Limb (tissue), 2 donors: ENCODE results near the gene CDH9.

ENCODE experiments used
- DNase-seq, 2 donors: peaks; one replicate each; pipeline ENCODE4 v3.0.0-alpha.2; 2016; ENCODE audit errors: extremely low spot score in 2 of 2

CDH9 gene, protein sequence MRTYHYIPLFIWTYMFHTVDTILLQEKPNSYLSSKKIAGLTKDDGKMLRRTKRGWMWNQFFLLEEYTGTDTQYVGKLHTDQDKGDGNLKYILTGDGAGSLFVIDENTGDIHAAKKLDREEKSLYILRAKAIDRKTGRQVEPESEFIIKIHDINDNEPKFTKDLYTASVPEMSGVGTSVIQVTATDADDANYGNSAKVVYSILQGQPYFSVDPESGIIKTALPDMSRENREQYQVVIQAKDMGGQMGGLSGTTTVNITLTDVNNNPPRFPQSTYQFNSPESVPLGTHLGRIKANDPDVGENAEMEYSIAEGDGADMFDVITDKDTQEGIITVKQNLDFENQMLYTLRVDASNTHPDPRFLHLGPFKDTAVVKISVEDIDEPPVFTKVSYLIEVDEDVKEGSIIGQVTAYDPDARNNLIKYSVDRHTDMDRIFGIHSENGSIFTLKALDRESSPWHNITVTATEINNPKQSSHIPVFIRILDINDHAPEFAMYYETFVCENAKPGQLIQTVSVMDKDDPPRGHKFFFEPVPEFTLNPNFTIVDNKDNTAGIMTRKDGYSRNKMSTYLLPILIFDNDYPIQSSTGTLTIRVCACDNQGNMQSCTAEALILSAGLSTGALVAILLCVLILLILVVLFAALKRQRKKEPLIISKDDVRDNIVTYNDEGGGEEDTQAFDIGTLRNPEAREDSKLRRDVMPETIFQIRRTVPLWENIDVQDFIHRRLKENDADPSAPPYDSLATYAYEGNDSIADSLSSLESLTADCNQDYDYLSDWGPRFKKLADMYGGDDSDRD

DNA sequence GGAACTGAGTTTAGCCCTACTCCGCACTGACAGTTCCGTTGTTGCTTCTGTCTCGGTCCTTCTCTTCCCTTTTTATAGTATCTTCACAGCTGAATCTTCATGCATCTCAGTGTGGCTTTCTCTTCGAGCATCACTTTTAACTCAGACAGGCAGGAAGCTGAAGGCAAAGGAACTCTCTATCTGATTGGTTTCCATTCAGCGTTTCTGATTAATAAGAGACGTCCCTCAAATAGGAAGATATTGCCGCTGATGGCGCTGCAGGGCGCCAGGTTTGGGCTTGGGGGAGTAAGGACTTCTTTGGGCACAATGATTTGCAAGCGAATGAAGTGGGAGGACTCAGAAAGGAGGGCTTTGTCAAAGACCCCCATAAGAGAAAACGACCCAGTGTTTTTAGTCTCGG lies at the start of gene CDH9:
Gene CDH9 (minus strand): TSS at position 111 of the 400 bp plus-strand sequence. CDS start 50,253 bp downstream, outside the sequence.
- DNase-seq: peak in 1 of 2 donors; percentile 29

DNA sequence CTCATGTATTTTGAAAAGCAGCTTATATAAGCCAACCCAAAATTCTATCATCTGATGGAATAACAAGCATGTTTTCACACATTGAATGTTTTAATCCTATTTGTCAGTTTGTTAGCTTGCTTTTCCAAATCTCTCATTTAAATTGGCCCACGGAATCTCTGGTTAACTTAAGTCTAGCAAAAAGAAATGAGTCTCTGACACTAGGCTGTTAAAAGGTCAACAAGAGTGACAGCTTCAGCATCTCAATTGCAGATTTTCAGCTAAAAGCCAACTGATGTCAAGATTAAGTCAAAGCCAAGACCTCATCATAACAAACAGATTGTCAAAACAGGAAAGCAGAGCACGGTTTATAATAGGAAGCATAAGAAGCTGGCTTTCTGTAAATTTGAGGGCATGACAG lies 49.4 kb upstream of the CDH9 start:
- no peak for DNase-seq

DNA sequence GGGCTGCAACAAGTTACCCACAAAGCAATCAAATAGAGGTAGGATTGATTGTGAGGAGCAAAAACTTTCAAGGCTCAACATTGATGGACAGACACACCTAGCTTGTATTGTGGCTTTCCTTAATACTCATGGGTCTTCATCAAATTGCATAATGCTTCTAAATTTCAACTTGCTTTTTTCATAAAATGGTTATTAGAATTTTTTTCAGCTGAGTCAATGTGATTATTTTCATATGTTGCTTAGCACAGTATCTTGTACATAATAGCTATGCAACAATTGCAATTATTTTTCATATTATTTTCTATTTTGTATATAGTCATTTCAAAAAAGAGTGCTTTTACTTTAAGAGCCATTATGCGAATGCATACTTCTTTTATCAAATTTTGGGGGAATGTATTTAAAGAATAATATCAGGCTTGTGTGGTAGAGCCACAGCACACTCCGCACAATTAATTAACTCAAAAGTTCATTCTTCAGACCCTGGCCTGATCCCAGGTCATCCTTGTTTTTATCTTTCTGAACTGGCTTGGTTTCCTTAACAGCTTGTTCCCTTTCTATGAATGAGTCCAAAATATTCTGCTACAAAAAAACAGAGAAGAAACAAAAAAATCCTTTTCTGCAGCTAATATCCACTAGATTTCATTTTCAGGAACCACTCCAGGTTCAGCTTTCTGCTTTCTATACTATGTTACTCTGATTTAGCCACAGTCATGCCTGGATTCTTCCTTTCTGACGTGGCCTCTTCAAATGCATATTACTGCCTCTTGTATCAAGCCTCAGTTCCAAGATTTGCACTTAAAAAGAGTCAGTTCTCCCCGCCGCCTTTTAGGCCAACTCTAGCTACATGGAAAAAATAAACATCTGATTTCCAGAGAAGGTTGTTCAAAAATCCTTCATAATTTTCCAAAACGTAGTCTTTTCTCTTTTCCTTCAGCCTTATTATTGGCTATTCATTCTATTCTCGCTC lies 45.3 kb upstream of the CDH9 start:
- no peak for DNase-seq

DNA sequence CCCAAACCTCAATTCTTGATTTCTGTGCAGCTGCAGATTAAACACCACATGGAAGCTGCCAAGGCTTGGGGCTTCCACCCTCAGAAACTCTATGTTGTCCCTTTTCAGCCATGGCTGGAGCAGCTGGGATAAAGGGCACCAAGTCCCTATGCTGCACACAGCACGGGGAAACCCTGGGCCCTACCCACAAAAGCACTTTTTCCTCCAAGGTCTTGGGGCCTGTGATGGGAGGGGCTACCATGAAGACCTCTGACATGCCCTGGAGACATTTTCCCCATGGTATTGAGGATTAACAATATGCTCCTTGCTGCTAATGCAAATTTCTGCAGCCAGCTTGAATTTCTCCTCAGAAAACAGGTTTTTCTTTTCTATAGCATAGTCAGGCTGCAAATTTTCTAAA lies 41.8 kb upstream of the CDH9 start:
- no peak for DNase-seq

DNA sequence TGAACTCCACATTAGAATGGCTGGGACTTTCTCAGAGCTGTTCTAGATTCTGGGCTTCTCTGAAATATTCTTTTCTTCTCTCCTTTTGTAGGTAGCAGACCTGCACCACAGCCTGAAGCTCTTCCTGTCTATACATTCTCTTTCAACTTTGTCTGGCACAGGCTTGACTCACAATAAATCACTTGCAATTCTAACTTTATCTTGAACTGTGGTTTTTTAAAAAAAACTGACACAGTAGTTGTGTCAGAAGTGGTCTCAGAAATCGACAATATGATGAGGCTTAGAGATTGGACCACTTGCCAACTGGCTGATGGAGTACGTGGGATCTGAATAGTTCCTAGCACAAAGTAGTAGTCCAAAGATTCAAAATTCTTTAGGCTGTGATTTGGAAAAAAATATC lies 24.1 kb upstream of the CDH9 start:
- no peak for DNase-seq

DNA sequence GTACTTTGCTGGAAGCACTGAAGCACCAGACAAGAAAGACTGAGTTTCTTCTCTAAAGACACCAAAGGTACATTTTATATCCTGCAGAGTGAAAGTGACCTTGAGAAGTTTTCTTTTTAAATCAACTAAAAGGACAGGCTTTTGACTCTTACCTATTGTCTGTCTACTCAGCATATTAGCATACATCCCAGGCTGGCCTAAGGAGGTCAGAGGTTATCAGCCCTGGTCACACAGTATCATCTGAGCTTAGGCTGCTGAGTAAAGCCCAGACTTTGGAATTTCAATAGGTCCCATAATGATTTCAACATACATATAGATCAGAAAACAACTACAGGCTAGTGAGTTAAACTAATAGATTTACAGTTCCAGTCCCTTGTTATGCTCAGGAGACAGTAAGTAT lies 10.1 kb upstream of the CDH9 start:
- DNase-seq: no peak

DNA sequence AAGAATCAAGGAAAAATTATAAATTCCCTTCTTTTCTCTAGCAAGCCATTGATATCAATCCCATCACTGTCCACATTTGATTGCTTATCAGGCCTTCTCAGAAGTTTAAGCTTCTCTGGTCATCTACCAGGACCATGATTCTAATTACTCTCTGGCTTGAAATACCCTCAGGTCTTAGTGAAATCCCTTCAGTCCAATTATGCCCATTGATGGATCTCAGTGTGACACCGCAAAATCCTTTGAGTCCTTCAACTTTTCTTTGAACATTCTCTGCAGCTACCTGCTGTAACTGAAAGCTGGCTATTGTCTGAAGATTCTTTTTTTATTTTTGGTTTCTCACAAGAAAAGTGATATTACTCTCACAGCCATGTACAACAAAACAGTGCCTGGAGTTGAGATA lies 3.0 kb upstream of the CDH9 start:
- DNase-seq: no peak

DNA sequence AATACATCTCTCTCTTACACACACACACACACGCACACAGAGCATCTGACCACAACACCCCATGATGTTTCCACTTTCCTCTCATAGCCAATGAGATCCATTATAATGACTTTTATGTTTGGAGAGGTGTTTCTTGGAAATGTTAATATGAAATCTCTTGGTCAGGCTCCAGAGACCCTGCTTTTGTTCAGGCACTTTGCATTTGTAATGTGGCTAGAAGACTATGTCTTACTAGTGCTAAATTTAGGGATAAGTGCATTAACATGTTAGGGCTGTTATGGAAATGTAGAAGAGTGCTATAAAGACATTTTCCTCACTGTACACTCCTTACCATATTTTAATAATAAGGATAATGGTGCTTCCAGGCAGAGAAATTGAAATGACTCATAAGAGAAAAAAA lies 3.8 kb downstream of the CDH9 start:
- DNase-seq: no peak

DNA sequence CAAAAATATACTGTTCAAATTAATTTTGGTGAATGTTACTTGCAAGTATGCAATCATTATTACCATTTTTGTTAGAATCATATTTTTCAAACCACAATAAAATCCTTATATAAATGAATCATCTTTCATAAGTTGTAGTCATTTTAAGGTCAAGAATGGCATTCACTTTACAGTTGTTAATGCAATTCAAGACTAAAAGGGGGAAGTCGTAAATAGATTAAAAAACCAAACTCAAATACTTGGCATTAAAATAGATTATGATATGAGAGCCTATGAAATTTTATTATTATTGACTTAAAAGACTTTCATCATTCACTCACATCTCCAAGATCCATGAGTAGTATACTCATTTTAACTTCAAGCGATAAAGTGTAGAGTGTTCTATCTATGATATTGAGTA lies 11.6 kb downstream of the CDH9 start:
- no peak for DNase-seq

DNA sequence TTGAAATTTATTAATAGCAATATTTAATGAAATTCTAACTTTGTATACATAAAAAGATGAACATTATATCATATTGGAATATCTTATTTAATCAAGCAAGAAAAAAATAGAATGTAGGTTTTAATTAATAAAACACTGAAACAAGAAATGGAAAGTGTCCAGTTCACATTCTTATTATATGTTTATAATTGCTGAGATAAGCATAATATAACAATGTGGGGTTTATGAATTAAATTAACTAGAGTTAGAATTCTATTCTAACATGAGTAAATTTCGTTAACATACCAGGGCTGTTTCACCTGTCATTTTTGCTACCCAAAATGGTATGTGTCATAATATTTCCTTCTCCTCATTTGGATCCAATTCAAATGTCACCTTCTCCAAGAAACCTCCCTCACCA lies 12.3 kb downstream of the CDH9 start:
- DNase-seq: no peak

DNA sequence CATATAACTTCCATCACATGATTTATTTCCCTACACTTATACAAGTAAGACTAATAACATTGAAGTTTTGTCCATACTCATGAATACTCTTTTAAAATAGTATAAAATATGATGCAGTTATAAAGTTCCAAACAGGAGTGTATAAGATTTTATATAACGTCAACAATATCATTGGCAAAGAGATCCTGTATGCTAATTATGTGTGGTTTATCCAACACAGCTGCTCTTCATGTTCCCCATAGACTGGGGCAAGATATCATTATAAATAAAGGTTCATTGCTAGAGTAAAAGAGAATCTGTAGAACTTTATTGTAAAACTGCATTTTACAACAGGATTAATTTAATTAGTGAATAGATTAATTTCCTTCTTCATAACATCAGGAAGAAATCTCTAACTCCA lies 16.9 kb downstream of the CDH9 start:
- DNase-seq: no peak

DNA sequence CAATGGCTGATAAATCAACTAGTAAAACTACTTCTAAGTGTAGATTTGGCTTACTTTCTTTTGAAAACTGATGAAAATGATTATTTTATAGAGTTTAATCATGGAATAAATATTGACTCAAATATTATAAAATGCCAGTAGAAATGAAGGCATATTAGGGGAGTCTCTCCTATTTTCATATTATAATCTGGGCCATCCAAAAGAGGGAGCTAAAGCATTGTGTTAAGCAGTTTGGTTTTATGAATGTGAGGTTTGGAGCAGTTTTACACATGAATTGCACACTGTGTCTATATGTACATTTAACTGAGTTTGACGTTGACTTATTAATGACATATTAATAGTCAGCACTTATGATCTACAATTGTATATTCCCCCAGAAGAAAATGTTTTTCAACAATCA lies 17.4 kb downstream of the CDH9 start:
- peak in 1 of 2 donors; percentile 25 for DNase-seq

DNA sequence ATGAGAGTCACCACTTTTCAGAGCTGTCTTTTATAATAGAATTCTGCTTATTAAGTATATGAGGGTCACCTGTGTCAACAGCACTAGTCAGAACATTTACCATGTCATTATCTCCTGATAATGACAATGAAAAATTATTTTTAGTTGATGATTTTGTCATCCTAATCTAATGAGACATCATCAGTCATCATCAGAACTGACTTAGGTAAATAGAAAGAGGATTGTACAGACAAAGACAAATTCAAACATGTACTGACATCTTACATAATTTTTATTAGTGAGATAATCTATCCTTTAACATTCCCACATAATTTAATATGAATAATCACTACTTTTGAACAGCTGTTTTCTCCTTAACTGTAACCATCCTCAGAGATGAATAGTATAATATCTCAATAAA lies 22.6 kb downstream of the CDH9 start:
- no peak for DNase-seq

DNA sequence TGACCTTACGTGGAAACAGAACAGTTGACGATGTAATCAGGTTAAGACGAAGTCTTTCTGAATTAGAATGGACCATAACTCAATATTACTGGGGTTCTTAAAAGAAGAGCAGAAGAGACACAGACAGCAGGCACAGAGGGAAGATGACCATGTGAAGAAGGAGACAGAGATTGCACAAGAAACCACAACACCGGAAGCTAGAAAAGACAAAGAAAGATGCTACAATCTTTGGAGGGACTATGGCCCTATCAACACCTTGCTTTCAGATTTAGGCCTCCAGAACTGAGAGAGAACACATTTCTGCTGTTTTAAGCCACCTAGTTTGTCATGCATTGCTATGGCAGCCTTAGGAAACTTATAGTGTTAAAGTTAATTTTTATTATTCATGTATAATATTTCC lies 27.1 kb downstream of the CDH9 start:
- DNase-seq: no peak

DNA sequence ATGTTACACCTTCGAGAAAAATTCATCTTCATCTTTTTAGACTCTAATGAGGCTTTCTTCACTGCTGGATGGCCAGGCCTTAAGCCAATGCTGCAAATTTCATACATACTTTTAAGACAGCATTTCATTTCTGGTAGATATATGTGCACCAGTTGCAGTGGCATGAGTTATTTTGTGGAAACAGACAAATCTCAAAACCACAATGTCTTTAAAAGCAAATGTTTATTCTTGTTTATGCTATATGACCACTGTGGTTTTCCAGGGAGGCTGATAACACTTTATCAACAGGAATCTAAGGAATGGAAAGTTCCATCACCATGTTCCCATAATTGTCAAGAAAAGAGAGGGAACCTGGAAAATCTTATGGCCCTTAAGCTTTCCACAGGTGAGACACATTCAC lies 27.7 kb downstream of the CDH9 start:
- no peak for DNase-seq

DNA sequence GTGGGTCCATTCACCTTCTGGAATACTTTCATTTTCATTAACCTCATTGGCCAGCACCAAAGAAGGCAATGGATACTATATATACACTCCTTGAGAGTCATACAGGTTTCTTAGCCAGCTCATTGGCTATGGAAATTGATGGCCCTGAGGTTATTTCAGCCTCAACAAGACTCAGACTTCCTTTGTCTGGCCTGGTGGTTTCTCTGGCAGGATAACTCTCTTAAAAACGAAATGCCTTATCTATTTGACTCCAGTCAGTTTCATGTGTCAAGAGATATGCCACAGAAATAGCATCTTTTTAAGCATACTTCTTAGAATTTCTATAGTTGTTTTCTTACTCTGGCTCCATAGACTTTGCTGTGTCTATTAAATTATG lies 28.9 kb downstream of the CDH9 start:
- DNase-seq: no peak

DNA sequence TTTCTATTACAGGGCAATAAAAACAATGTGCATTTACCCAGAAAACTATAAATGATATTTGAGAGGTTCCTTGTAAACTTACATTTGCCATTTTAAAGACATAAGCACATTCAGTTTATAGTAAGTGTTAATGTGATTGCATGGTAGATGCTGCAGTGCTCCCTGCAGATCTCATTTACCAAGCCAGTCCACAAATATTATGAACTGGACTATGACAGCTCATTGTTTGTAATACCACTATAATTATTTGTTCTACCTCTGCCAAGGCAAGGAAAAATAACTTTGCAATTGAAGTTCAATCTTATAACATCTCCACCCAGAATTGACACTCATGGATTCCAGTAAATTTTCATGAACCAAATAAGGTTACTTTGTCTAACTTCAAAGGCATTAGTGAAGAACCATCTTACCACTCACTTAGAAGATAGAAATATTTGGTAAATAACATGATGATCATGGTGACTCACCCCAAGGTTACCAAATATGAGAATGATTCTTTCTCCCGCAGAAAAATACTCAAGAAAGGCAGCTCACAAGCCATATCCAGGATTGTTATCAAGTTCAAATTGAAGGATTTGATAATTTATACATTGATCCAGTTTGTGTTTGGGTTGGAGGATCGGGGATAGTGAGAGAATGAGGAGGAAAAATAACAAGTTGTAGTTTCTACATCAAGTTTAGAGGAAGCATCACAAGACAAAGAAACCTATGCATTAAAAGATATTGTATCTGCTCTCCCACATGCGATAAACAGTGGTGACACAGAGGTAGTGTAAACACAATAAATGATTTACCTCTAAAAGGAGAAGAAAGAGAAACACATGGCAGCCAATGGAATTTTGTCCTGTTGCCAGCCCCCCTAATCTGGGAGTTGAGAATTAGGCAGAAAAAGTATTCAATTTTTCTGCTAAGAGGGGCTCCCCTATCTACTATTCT lies 29.5 kb downstream of the CDH9 start:
- DNase-seq: no peak

DNA sequence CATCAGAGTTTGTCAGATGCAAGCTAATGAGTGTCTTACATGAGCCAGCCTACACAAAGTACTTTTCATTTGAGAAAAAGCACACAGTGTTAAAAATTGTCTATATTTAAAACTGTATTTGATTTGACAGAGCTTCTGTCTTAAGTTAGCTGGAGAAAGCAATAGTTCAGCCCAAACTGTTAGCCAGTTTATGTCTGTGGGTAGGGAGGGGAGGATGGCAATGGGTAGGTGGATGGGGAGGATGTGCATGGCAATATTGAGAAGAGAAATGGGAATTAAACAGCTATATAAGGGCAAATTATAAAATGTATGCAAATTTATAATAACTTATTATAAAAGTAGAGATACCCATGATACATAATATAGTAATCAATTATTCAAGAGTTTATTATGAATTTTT lies 31.3 kb downstream of the CDH9 start:
- DNase-seq: no peak

DNA sequence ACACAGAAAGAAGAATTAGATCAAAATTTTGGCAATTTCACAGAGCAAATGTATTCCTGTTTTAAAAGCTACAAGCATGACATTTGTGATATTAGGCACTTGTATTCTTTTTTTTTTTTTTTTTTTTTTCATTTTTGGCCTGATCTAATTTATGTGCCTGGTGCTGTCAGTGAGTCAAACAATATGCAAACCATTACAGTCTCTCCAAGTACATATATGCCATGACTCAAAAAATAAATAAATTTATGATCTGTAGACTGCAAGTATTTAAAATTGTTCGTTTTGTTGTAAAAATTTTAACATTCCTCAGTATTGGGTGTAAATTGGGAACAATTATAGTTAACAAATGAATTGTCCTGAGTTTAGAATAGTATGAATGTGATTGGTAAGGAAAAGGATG lies 51.4 kb downstream of the CDH9 start:
- no peak for DNase-seq

DNA sequence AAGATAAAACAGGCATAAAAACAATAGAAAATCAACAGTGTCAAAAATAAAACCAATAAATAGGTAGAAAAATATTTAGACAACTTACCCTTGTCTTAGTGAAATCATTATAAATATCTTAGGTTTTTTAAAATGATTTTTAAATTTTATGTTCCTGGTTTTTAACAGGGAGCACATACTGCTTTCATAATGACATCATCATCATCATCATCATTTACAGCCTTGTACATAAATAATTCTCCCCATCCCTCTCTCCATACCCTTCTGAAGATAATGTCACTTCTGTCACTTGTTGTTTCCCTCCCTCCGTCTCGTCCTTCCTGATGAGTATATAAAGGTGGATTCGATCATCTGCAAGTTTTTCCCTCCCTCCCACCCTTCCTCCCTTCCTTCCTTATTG lies 56.6 kb downstream of the CDH9 start:
- DNase-seq: no peak

DNA sequence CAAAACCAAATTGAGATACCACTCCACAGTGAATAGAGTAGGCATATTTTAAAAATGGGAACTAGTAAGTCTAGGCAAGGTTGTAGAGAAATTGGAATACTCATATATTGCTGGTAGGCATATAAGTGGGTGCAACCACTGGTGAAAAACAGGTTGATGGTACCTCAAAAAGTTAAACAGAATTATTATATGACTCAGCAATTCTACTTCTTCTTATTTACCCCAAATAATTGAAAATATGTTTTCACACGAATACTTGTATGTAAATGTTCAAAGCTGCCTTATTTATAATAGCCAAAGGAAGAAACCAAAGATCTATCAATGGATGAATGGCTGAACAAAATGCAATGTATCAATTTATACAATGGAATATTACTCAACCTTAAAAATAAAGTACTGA lies 79.1 kb downstream of the CDH9 start:
- no peak for DNase-seq
